Glutamatergic neuron (in vitro differentiated cells): ENCODE results near the gene MRGPRF. TPM values are rescaled to one million over a fixed set of nuclear protein-coding genes. Genes with fewer than 3 reads are reported as not detected.

Experiments
- DNase-seq: peaks from one replicate; pipeline ENCODE4 v3.0.0; 2022
- H3K27ac Mint-ChIP-seq: one replicate; pipeline ENCODE4 v1.8.0; 2020; ENCODE audit warnings: mild to moderate bottlenecking, mixed read lengths, inconsistent platforms; ENCODE audit not compliant: unreplicated experiment
- H3K27me3 Mint-ChIP-seq: one replicate; pipeline ENCODE4 v1.8.0; 2020; ENCODE audit warnings: mild to moderate bottlenecking, moderate library complexity, mixed read lengths, inconsistent platforms; ENCODE audit not compliant: unreplicated experiment
- H3K36me3 Mint-ChIP-seq: one replicate; pipeline ENCODE4 v1.8.0; 2020; ENCODE audit warnings: mild to moderate bottlenecking, mixed read lengths, inconsistent platforms; ENCODE audit not compliant: unreplicated experiment
- H3K4me1 Mint-ChIP-seq: one replicate; pipeline ENCODE4 v1.8.0; 2020; ENCODE audit warnings: mild to moderate bottlenecking, low read depth, mixed read lengths, inconsistent platforms; ENCODE audit not compliant: unreplicated experiment
- H3K4me3 Mint-ChIP-seq: one replicate; pipeline ENCODE4 v1.8.0; 2020; ENCODE audit warnings: mild to moderate bottlenecking, mixed read lengths, inconsistent platforms; ENCODE audit not compliant: unreplicated experiment
- H3K9me3 Mint-ChIP-seq: one replicate; pipeline ENCODE4 v1.8.0; 2020; ENCODE audit warnings: mild to moderate bottlenecking, moderate library complexity, mixed read lengths, inconsistent platforms; ENCODE audit not compliant: unreplicated experiment
- total RNA-seq: library from RNA; stranded (reverse); fragmentation: NEBNext Ultra II Directional; extraction: Animal tissue kit (Norgen Biotek cat#: 25700); gene quantifications from one replicate; pipeline ENCODE4 v1.2.1, GENCODE V29; 2021; ENCODE audit not compliant: unreplicated experiment
- TF ChIP-seq, protein P1 (sequence below): fragments of 200-600 bp; sonication (generic); IDR thresholded peaks from one replicate; pipeline ENCODE4 v1.5.0; 2021; ENCODE audit not compliant: partially characterized antibody, unreplicated experiment

The MRGPRF gene
- total RNA-seq, 1 donor from 2014 or later = 1.0 TPM

- TF ChIP-seq, protein P1, sequence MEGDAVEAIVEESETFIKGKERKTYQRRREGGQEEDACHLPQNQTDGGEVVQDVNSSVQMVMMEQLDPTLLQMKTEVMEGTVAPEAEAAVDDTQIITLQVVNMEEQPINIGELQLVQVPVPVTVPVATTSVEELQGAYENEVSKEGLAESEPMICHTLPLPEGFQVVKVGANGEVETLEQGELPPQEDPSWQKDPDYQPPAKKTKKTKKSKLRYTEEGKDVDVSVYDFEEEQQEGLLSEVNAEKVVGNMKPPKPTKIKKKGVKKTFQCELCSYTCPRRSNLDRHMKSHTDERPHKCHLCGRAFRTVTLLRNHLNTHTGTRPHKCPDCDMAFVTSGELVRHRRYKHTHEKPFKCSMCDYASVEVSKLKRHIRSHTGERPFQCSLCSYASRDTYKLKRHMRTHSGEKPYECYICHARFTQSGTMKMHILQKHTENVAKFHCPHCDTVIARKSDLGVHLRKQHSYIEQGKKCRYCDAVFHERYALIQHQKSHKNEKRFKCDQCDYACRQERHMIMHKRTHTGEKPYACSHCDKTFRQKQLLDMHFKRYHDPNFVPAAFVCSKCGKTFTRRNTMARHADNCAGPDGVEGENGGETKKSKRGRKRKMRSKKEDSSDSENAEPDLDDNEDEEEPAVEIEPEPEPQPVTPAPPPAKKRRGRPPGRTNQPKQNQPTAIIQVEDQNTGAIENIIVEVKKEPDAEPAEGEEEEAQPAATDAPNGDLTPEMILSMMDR = no peak
- H3K4me1 Mint-ChIP-seq = peaks cover 15% of the 10 kb centered on the region
- peak overlapping the region; percentile 22 for H3K27ac Mint-ChIP-seq
- peaks cover 5% of the 10 kb centered on the region for H3K36me3 Mint-ChIP-seq
- no peak overlapping the region for H3K4me3 Mint-ChIP-seq
- no peak for DNase-seq
- peaks cover 3% of the 10 kb centered on the region for H3K27me3 Mint-ChIP-seq
- peaks cover 6% of the 10 kb centered on the region for H3K9me3 Mint-ChIP-seq
Measured at GRCh38 chr11:69012092-69013008, 696 bp downstream of the MRGPRF start.

DNA sequence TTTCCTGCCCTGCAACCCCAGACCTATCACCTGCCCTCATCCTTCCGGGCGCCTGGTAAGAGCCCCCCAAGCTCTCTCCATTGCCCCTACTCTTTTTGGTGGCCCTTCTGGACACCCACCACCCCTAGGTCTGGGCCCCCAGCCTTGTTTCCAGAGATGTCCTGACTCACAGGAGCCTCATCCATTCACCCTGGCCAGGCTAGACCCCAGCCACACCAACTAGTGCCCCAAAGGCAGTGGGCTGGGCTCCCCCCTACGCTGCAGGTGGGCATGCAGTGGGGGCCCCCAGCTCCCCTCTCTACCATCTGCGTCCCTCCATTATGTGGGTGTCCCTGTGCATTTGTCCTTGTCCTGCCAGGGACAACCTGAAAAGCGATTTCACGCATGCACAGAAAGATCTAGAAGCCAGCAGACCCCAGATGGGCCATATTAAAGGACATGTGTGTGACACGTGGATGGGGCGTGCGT, 1.4 kb downstream of the MRGPRF start:
- no peaks in the 10 kb centered on the region for H3K36me3 Mint-ChIP-seq
- DNase-seq = no peak
- TF ChIP-seq, protein P1 = no peak
- peaks cover 17% of the 10 kb centered on the region for H3K4me1 Mint-ChIP-seq
- H3K27me3 Mint-ChIP-seq = peaks cover 4% of the 10 kb centered on the region
- H3K9me3 Mint-ChIP-seq = peaks cover 7% of the 10 kb centered on the region
- H3K4me3 Mint-ChIP-seq = no peak overlapping the region
- peak overlapping the region; percentile 22 for H3K27ac Mint-ChIP-seq

DNA sequence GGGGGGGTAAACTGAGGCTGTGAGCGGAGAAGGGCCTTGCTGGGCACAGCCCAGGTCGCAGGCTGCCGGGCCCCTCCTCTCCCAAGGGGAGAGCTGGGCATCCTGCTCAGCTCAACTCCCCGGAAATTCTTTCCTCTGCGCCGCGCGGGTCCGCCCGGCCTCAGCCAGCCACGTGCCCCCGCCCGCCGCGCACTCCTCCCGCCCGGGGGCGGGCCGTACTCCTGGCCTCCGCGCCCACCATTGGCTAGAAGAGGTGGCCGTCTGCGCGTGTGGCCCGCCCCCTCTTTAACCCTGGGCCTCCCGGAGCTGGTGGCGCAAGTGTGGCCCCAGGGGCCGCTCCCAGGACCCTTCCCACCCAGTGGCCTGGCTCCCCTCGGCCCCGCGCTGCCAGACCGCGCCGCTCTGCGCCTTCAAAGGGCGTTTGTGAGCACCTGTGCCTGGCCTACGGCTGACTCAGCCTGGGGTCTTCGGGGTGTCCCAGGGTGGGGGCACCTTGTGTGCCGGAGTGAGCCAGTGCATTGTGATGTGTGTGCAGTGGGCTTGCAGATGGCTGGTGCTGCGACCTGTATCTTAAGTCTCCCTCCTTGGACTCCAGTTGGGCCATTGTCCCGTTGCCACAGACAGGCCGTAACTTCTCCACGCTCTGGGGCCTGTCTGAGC, 2.0 kb downstream of the MRGPRF start:
- Mint-ChIP-seq H3K27me3 (peaks cover 4% of the 10 kb centered on the region), H3K27ac (no peak overlapping the region), H3K9me3 (peaks cover 5% of the 10 kb centered on the region), H3K4me3 (no peak overlapping the region), H3K4me1 (peaks cover 17% of the 10 kb centered on the region), H3K36me3 (no peaks in the 10 kb centered on the region)
- TF ChIP-seq, protein P1 = no peak
- peak; percentile 65 for DNase-seq

- no peak overlapping the region for H3K27ac Mint-ChIP-seq
- H3K36me3 Mint-ChIP-seq = no peaks in the 10 kb centered on the region
- H3K4me3 Mint-ChIP-seq = no peak overlapping the region
- H3K9me3 Mint-ChIP-seq = peaks cover 5% of the 10 kb centered on the region
- peaks cover 4% of the 10 kb centered on the region for H3K27me3 Mint-ChIP-seq
- no peak for DNase-seq
- H3K4me1 Mint-ChIP-seq = peaks cover 17% of the 10 kb centered on the region
- TF ChIP-seq, protein P1 = no peak
Measured at GRCh38 chr11:69010361-69010891, 2.6 kb downstream of the MRGPRF start.
